ENCODE data around the gene TBC1D16.

DNA sequence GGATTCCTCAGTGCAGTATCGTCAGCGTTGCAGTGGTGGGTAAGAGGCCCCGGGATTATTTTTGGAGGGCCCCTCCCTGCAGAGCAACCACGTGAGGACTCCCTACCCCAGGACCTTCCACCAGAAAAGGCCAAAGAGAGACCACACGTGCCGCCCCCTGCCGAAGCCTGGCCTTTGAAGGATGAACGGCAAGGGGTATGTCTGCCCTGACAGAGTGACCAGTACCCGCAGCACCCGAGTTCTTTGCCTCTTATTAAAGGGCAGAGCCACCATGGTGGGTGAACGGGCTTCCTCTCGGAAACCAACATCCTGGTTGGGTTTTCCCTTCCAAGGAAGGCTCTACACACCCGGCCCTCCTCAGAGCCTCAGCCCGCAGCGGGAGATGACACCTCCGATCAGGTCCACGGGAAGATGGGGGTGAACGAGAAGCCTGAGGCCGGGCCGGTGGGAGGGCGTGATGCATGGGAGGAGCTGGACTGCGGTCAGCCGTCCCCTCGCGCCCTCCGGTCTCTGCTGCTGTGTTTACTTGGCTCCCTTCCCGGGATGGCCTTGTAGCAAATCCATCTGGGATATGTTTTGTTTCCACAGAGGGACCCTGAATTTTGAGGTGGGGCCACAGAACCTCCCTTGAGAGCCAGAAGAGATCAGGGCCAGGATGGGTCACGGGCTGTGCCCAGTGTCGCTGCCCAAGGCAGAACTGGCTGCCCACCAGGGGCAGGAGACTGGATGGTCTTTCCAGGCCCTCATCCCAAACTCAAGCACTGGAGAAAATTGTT lies 49.1 kb downstream of the TBC1D16 start:
- TF ChIP-seq, protein P1, sequence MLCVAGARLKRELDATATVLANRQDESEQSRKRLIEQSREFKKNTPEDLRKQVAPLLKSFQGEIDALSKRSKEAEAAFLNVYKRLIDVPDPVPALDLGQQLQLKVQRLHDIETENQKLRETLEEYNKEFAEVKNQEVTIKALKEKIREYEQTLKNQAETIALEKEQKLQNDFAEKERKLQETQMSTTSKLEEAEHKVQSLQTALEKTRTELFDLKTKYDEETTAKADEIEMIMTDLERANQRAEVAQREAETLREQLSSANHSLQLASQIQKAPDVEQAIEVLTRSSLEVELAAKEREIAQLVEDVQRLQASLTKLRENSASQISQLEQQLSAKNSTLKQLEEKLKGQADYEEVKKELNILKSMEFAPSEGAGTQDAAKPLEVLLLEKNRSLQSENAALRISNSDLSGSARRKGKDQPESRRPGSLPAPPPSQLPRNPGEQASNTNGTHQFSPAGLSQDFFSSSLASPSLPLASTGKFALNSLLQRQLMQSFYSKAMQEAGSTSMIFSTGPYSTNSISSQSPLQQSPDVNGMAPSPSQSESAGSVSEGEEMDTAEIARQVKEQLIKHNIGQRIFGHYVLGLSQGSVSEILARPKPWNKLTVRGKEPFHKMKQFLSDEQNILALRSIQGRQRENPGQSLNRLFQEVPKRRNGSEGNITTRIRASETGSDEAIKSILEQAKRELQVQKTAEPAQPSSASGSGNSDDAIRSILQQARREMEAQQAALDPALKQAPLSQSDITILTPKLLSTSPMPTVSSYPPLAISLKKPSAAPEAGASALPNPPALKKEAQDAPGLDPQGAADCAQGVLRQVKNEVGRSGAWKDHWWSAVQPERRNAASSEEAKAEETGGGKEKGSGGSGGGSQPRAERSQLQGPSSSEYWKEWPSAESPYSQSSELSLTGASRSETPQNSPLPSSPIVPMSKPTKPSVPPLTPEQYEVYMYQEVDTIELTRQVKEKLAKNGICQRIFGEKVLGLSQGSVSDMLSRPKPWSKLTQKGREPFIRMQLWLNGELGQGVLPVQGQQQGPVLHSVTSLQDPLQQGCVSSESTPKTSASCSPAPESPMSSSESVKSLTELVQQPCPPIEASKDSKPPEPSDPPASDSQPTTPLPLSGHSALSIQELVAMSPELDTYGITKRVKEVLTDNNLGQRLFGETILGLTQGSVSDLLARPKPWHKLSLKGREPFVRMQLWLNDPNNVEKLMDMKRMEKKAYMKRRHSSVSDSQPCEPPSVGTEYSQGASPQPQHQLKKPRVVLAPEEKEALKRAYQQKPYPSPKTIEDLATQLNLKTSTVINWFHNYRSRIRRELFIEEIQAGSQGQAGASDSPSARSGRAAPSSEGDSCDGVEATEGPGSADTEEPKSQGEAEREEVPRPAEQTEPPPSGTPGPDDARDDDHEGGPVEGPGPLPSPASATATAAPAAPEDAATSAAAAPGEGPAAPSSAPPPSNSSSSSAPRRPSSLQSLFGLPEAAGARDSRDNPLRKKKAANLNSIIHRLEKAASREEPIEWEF (IDR thresholded peaks at IDR 0.05; ENCODE audit: insufficient replicate concordance, low read depth, low read length): no peak
- TF ChIP-seq EP300 (IDR thresholded peaks at IDR 0.05; ENCODE audit: borderline replicate concordance in 1 of 2, control insufficient read depth in 1 of 2, low read depth in 2 of 2, low read length in 2 of 2): no peak
- TF ChIP-seq POLR2A (IDR thresholded peaks at IDR 0.05; ENCODE audit: low read depth, low read length): no peak
- TF ChIP-seq, protein P2, sequence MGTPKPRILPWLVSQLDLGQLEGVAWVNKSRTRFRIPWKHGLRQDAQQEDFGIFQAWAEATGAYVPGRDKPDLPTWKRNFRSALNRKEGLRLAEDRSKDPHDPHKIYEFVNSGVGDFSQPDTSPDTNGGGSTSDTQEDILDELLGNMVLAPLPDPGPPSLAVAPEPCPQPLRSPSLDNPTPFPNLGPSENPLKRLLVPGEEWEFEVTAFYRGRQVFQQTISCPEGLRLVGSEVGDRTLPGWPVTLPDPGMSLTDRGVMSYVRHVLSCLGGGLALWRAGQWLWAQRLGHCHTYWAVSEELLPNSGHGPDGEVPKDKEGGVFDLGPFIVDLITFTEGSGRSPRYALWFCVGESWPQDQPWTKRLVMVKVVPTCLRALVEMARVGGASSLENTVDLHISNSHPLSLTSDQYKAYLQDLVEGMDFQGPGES (IDR thresholded peaks at IDR 0.05): no peak
- no peak for TF ChIP-seq NFYB (IDR thresholded peaks at IDR 0.05; ENCODE audit: insufficient read depth, low read depth, low read length)
- no peak for TF ChIP-seq CEBPB (IDR thresholded peaks at IDR 0.05; ENCODE audit: borderline replicate concordance in 1 of 2, low read depth in 2 of 2, low read length in 2 of 2)
- no peak for TF ChIP-seq POLR2AphosphoS5 (IDR thresholded peaks at IDR 0.05; ENCODE audit: low read length)
- no peak for TF ChIP-seq TAF1 (IDR thresholded peaks at IDR 0.05; ENCODE audit: borderline replicate concordance, low read depth, low read length)
- no peak for TF ChIP-seq NR2C2 (IDR thresholded peaks at IDR 0.05; ENCODE audit: borderline replicate concordance, control insufficient read depth, insufficient read length, low read depth)
- TF ChIP-seq, protein P3, sequence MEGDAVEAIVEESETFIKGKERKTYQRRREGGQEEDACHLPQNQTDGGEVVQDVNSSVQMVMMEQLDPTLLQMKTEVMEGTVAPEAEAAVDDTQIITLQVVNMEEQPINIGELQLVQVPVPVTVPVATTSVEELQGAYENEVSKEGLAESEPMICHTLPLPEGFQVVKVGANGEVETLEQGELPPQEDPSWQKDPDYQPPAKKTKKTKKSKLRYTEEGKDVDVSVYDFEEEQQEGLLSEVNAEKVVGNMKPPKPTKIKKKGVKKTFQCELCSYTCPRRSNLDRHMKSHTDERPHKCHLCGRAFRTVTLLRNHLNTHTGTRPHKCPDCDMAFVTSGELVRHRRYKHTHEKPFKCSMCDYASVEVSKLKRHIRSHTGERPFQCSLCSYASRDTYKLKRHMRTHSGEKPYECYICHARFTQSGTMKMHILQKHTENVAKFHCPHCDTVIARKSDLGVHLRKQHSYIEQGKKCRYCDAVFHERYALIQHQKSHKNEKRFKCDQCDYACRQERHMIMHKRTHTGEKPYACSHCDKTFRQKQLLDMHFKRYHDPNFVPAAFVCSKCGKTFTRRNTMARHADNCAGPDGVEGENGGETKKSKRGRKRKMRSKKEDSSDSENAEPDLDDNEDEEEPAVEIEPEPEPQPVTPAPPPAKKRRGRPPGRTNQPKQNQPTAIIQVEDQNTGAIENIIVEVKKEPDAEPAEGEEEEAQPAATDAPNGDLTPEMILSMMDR (IDR thresholded peaks at IDR 0.05 in 2 of 3, conservative IDR thresholded peaks at IDR 0.05 in 1 of 3; ENCODE audit: control insufficient read depth in 2 of 3, extremely low read depth in 1 of 3, insufficient read depth in 1 of 3, low read depth in 3 of 3, low read length in 3 of 3): no peak
- no peak for TF ChIP-seq RAD21 (IDR thresholded peaks at IDR 0.05; ENCODE audit: insufficient read depth, low read depth, low read length)
- no peak for TF ChIP-seq SP1 (IDR thresholded peaks at IDR 0.05; ENCODE audit: low read depth, low read length)
- no peak for TF ChIP-seq RFX5 (IDR thresholded peaks at IDR 0.05; ENCODE audit: low read depth, low read length)
- TF ChIP-seq JUND (IDR thresholded peaks at IDR 0.05; ENCODE audit: low read depth, low read length): no peak

Measured in GM12878 (cell line).